ENCODE data around the gene ADNP2.

The ADNP2 gene

GRCh38 chr18:80133124-80133523 is 24.1 kb downstream of the ADNP2 start:
- no peak overlapping the region for H3K4me3 ChIP-seq (ENCODE audit: low read depth, low read length)

GRCh38 chr18:80135136-80135535 is 26.1 kb downstream of the ADNP2 start:
- TF ChIP-seq CTCF (IDR thresholded peaks at IDR 0.05; ENCODE audit: low read depth, low read length): no peak
- H3K4me3 ChIP-seq (ENCODE audit: low read depth, low read length): no peak overlapping the region

More at GRCh38 chr18:80133124-80133523, 24.1 kb downstream of the ADNP2 start:
- no peak for TF ChIP-seq CTCF (IDR thresholded peaks at IDR 0.05; ENCODE audit: low read depth, low read length)

GRCh38 chr18:80136679-80137078 is 27.6 kb downstream of the ADNP2 start:
- H3K4me3 ChIP-seq (ENCODE audit: low read depth, low read length): no peak overlapping the region
- no peak for TF ChIP-seq CTCF (IDR thresholded peaks at IDR 0.05; ENCODE audit: low read depth, low read length)

- TF ChIP-seq CTCF (IDR thresholded peaks at IDR 0.05; ENCODE audit: low read depth, low read length): no peak
Observed at GRCh38 chr18:80137137-80137536, 28.1 kb downstream of the ADNP2 start.

GRCh38 chr18:80137976-80138375 is 28.9 kb downstream of the ADNP2 start:
- TF ChIP-seq CTCF (IDR thresholded peaks at IDR 0.05; ENCODE audit: low read depth, low read length): no peak
- no peak overlapping the region for H3K4me3 ChIP-seq (ENCODE audit: low read depth, low read length)

More at GRCh38 chr18:80137137-80137536, 28.1 kb downstream of the ADNP2 start:
- H3K4me3 ChIP-seq (ENCODE audit: low read depth, low read length): no peak overlapping the region

- no peak overlapping the region for H3K4me3 ChIP-seq (ENCODE audit: low read depth, low read length)
- no peak for TF ChIP-seq CTCF (IDR thresholded peaks at IDR 0.05; ENCODE audit: low read depth, low read length)
Observed at GRCh38 chr18:80140455-80140985, 31.5 kb downstream of the ADNP2 start.

GRCh38 chr18:80143881-80144280 is 34.8 kb downstream of the ADNP2 start:
- TF ChIP-seq CTCF (IDR thresholded peaks at IDR 0.05; ENCODE audit: low read depth, low read length): no peak
- no peak overlapping the region for H3K4me3 ChIP-seq (ENCODE audit: low read depth, low read length)

Measured in WI38 (cell line).